ENCODE measurements around the gene NDE1.
"Not testable (repeated sequence)": the region's sequence is repeated elsewhere in the genome, so short reads cannot be mapped to it uniquely, and the experiment has no call there.

Gene NDE1

DNA sequence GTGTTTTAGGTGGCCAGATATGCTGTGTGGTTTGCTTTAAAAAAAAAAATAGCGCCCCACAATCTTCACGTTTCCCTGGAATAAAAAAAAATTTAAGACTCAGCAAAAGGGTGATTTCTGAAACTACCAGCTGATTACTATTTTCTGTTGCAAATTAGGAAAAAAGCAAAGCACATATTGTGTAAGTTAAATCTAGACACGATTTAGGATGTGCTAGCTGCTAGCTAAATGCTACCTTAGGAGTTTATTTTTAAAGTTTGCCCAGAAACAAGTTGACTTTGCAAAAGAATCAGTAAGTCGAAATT lies 6.1 kb upstream of the NDE1 start:
- no peak for DNase-seq (ENCODE audit: low spot score)
- CTCF ChIA-PET: interaction anchor here (0.7 kb wide), 1 partner anchor 52 kb away, joined by 5 read pairs; no protein-coding TSS in a partner anchor
- H3K27ac ChIP-seq: peak overlapping the region; percentile 98
- TF ChIP-seq, protein P1, sequence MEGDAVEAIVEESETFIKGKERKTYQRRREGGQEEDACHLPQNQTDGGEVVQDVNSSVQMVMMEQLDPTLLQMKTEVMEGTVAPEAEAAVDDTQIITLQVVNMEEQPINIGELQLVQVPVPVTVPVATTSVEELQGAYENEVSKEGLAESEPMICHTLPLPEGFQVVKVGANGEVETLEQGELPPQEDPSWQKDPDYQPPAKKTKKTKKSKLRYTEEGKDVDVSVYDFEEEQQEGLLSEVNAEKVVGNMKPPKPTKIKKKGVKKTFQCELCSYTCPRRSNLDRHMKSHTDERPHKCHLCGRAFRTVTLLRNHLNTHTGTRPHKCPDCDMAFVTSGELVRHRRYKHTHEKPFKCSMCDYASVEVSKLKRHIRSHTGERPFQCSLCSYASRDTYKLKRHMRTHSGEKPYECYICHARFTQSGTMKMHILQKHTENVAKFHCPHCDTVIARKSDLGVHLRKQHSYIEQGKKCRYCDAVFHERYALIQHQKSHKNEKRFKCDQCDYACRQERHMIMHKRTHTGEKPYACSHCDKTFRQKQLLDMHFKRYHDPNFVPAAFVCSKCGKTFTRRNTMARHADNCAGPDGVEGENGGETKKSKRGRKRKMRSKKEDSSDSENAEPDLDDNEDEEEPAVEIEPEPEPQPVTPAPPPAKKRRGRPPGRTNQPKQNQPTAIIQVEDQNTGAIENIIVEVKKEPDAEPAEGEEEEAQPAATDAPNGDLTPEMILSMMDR (conservative IDR thresholded peaks at IDR 0.05; ENCODE audit: low read depth): no peak
- POLR2A ChIA-PET (ENCODE audit: low non-redundant PET): interaction anchor here (0.6 kb wide), 1 partner anchor 569 kb away, joined by 3 read pairs; no protein-coding TSS in a partner anchor

DNA sequence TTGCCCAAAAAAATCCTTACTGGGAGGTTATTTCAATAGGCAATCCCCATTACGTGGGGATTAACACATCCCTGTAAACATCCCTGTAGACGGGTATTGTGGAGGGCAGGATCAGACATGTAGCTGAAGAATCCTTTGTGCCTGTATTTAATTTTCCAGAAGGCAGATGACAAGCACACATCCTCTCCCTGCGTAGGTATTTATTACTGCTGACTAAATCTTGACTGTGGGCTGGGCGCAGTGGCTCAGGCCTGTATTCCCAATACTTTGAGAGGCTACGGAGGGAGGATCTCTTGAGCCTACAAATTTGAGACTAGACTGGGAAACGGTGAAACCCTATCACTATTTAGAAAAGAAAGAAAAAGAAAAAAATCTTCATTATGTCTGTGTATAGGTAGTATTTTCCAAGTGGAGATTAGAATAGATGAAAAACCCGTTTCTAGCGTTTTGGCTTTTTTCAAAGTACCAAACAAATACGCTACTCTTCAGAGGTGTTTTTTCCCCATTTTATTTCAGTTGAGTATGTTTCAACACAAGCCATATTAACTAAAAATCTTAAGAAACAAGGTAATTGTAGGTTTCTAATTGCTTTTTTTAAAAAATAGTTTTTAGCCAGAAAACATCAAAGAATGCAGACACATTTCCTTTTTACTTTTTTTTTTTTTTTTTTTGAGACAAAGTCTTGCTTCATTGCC lies 5.6 kb upstream of the NDE1 start:
- peak; percentile 83 for DNase-seq (ENCODE audit: low spot score)
- peak overlapping the region; percentile 98 for H3K27ac ChIP-seq
- CTCF ChIA-PET: interaction anchor here (0.7 kb wide), 1 partner anchor 51 kb away, joined by 5 read pairs; no protein-coding TSS in a partner anchor
- TF ChIP-seq, protein P1 (conservative IDR thresholded peaks at IDR 0.05; ENCODE audit: low read depth): no peak
- POLR2A ChIA-PET (ENCODE audit: low non-redundant PET): interaction anchor here (0.6 kb wide), 1 partner anchor 569 kb away, joined by 3 read pairs; no protein-coding TSS in a partner anchor

DNA sequence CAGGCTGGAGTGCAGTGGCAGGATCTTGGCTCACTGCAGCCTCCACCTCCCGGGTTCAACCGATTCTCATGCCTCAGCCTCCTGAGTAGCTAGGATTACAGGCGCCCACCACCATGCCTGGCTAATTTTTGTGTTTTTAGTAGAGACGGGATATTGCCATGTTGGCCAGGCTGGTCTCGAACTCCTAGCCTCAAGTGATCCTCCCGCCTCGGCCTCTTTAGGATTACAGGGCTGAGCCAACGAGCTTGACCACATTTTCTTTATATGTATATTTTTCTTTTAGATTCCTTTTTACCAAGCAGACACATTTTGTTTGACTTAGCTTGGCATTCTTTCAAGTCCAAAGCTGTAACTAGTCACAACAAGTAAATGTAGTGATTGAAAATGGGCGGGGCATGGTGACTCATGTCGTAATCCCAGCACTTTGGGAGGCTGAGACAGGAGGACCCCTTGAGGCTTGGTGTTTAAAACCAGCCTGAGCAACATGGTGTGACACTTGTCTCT lies 5.0 kb upstream of the NDE1 start:
- peak; percentile 54 for DNase-seq (ENCODE audit: low spot score)
- H3K27ac ChIP-seq: peak overlapping the region; percentile 98
- POLR2A ChIA-PET (ENCODE audit: low non-redundant PET); CTCF ChIA-PET: not testable (repeated sequence)

DNA sequence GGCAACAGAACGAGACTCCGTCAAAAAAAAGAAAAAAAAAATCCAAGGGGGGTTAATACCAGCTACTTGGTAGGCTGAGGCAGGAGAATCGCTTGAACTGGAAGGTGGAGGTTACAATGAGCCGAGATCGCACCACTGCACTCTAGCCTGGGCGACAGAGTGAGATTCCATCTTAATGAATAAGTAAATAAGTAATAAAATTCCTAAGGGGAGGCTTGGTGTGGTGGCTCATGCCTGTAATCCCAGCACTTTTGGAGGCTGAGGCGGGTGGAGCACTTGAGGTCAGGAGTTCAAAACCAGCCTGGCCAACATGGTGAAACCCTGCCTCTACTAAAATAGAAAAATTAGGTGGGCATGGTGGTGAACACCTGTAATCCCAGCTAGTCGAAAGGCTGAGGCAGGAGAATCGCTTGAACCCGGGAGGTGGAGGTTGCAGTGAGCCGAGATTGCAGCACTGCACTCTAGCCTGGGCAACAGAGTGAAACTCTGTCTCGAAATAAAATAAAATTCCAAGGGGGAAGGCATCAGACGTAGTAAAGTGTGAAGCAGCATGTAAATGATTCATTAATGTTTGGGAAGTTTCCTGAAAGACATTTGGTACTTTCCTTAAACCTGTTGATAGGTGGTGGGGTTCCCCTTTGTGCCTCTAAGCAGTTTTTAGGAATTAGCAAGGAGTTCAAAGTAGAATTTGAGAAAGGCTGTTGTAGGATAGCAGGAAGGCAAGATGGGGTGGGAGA lies 3.3 kb upstream of the NDE1 start:
- peak overlapping the region; percentile 59 for H3K27ac ChIP-seq
- DNase-seq (ENCODE audit: low spot score); CTCF ChIA-PET; POLR2A ChIA-PET (ENCODE audit: low non-redundant PET): not testable (repeated sequence)

DNA sequence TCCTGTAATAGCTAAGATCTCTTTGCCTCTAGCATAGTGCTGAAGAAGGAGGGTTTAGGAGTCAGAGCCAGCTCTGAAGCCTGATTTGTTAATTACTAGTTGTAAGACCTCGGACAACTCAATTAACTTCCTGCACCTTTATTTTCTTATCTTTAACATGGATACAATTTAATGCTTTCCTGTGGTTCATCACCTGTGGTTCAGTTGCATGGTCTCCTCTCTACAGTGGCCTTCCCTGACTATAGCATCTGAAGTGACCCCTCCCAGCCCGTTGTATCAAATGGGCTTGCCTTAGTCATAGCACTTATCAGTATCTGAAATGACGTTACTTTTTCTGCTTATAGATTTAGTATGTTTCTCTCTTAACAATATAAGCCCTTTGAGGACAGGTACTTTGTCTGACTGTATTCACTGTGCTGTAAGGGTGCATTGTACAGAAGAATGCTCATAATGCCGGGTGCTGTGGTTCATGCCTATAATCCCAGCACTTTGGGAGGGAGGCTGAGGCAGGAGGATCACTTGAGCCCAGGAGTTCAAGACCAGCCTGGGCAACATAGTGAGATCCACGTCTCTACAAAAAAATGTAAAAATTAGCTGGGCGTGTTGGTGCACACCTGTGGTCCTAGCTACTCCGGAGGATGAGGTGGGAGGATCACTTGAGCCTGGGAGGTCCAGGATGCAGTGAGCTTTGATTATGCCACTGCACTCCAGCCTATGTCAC lies 2.6 kb upstream of the NDE1 start:
- DNase-seq (ENCODE audit: low spot score): no peak
- peak overlapping the region; percentile 46; the same call in 1 of the 2 replicates for H3K27ac ChIP-seq
- TF ChIP-seq, protein P1 (conservative IDR thresholded peaks at IDR 0.05; ENCODE audit: low read depth): no peak
- POLR2A ChIA-PET (ENCODE audit: low non-redundant PET): no interaction called here
- CTCF ChIA-PET: no interaction called here

DNA sequence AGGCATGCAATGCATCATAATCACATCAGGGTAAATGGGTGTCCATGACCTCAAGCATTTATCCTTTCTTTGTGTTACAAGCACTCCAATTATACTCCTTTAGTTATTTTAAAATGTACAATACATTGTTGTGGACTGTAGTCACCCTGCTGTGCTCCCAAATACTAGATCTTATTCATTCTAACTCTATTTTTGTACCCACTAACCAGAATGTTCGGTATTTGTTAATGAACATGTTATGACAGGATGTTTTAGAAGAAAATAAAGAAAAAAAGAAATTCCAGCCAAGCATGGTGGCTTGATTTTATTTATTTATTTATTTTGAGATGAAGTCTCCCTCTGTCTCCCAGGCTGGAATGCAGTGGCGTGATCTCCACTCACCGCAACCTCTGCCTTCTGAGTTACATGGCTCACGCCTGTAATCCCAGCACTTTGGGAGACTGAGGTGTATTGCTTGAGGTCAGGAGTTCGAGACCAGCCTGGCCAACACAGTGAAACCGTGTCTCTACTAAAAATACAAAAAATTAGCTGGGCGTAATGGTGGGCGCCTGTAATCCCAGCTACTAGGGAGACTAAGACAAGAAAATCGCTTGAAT lies 1.8 kb upstream of the NDE1 start:
- H3K27ac ChIP-seq: peak overlapping the region; percentile 92
- DNase-seq (ENCODE audit: low spot score): no peak
- ChIA-PET POLR2A (ENCODE audit: low non-redundant PET) (no interaction called here), CTCF (no interaction called here)
- TF ChIP-seq, protein P1 (conservative IDR thresholded peaks at IDR 0.05; ENCODE audit: low read depth): no peak

DNA sequence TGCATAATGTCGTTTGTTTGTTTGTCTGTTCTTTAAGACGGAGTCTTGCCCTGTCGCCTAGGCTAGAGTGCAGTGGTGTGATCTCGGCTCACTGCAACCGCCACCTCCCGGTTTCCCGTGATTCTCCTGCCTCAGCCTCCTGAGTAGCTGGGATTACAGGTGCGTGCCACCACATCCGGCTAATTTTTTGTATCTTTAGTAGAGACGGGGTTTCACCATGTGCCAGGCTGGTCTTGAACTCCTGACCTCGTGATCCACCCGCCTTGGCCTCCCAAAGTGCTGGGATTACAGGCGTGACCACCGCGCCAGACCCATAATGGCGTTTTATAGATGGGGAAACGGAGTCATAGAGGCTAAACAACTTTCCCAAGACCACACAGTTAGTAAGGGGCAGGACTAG lies 734 bp upstream of the NDE1 start:
- CTCF ChIA-PET; POLR2A ChIA-PET (ENCODE audit: low non-redundant PET); DNase-seq (ENCODE audit: low spot score): not testable (repeated sequence)
- peak overlapping the region; percentile 92 for H3K27ac ChIP-seq

Measured in RWPE1 (cell line).